ENCODE results near the gene PRKG1. TPM values are rescaled to one million over a fixed set of nuclear protein-coding genes. Genes with fewer than 3 reads are reported as not detected.

Gene PRKG1
- total RNA-seq, 1 donor from 2014 or later: 22.8 TPM

DNA sequence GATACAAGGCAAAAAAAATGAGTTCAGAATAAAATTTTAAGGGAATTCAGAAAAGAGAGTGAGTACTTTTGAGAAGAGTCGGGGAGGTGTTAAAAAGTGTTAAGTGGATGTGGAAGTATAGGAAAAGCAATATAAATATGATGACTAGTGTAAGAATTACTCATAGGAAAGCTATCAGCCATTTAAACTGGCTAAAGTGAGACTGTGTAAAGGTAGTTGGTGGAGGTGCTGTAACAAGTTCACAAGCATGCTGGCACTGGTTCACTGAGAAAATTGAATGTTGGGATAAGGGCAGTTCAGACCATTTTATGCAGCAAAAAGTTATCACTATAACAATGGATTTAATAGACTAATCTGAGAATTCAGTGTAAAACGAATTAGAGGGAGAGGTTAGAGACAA is 1060.8 kb downstream of the PRKG1 start:
- Mint-ChIP-seq H3K36me3 (ENCODE audit: low read depth) (no peaks in the 10 kb centered on the region), H3K27ac (ENCODE audit: unreplicated experiment) (no peak overlapping the region), H3K4me3 (ENCODE audit: unreplicated experiment) (no peak overlapping the region), H3K4me1 (ENCODE audit: low read depth) (no peaks in the 10 kb centered on the region), H3K27me3 (ENCODE audit: low read depth) (no peaks in the 10 kb centered on the region), H3K9me3 (ENCODE audit: low read depth) (no peaks in the 10 kb centered on the region)
- no peak for DNase-seq (ENCODE audit: low spot score)
- TF ChIP-seq, protein P1, sequence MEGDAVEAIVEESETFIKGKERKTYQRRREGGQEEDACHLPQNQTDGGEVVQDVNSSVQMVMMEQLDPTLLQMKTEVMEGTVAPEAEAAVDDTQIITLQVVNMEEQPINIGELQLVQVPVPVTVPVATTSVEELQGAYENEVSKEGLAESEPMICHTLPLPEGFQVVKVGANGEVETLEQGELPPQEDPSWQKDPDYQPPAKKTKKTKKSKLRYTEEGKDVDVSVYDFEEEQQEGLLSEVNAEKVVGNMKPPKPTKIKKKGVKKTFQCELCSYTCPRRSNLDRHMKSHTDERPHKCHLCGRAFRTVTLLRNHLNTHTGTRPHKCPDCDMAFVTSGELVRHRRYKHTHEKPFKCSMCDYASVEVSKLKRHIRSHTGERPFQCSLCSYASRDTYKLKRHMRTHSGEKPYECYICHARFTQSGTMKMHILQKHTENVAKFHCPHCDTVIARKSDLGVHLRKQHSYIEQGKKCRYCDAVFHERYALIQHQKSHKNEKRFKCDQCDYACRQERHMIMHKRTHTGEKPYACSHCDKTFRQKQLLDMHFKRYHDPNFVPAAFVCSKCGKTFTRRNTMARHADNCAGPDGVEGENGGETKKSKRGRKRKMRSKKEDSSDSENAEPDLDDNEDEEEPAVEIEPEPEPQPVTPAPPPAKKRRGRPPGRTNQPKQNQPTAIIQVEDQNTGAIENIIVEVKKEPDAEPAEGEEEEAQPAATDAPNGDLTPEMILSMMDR (IDR thresholded peaks at IDR 0.05): no peak

DNA sequence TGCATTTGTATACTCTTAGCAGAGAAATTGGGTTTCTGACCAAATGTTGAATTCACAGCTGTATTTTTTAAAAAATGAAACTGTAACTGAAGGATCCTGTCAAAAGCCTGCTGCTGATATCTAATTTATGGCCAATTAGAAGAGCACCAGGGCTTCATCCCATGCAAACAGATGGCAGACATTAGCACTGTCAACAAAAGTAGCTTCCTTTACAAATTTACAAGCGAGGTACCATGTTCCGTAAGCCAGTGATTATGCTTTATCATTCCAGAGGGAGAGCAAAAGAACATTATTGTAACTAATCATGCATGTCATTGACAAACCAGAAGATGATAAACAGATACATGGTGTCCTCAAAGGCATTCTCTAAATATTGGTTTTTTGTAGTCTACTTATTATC is 1062.6 kb downstream of the PRKG1 start:
- no peak overlapping the region for H3K4me3 Mint-ChIP-seq (ENCODE audit: unreplicated experiment)
- H3K27me3 Mint-ChIP-seq (ENCODE audit: low read depth): no peaks in the 10 kb centered on the region
- no peaks in the 10 kb centered on the region for H3K9me3 Mint-ChIP-seq (ENCODE audit: low read depth)
- no peak for DNase-seq (ENCODE audit: low spot score)
- H3K27ac Mint-ChIP-seq (ENCODE audit: unreplicated experiment): no peak overlapping the region
- TF ChIP-seq, protein P1 (IDR thresholded peaks at IDR 0.05): no peak
- no peaks in the 10 kb centered on the region for H3K4me1 Mint-ChIP-seq (ENCODE audit: low read depth)
- no peaks in the 10 kb centered on the region for H3K36me3 Mint-ChIP-seq (ENCODE audit: low read depth)

DNA sequence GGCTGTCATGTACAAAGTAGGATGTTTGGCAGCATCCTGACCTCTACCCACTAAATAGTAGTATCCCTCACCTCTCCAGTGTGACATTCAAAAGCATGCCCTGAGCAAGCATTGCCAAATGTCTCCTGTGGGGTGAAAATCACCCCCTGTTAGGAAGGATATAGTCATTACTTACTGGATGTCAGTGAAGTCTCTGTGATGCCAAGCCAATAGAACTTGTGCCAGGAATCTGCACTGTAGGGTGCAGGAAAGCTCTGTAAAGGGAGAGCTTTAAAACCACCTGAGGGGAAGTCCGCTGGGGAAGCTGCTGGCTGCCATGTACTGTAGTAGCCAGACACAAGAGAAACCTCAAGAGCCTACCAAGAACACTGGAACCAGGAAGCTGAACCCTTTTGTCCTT is 1069.1 kb downstream of the PRKG1 start:
- TF ChIP-seq, protein P1 (IDR thresholded peaks at IDR 0.05): no peak
- Mint-ChIP-seq H3K36me3 (ENCODE audit: low read depth) (no peaks in the 10 kb centered on the region), H3K4me1 (ENCODE audit: low read depth) (peaks cover 8% of the 10 kb centered on the region), H3K27me3 (ENCODE audit: low read depth) (no peaks in the 10 kb centered on the region), H3K9me3 (ENCODE audit: low read depth) (no peaks in the 10 kb centered on the region), H3K4me3 (ENCODE audit: unreplicated experiment) (no peak overlapping the region), H3K27ac (ENCODE audit: unreplicated experiment) (no peak overlapping the region)
- no peak for DNase-seq (ENCODE audit: low spot score)

DNA sequence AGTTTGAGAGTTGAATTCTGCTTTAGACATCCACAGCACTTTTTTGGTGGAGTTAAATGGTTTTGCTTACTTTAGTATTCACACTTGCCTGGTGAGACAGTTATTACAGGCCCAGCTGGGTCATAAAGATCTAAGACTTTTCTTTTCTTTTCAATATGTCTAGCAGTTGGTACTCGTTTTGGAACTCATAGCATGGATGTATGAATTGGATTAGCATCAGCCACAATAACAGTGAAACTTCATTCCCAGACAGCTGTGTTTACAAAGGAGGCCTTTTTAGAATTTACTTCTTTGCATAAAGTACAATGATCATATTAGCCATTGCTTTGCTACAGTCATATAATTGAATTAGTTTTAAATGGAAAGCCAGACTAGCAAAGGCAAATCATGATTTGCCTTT is 1071.3 kb downstream of the PRKG1 start:
- Mint-ChIP-seq H3K27ac (ENCODE audit: unreplicated experiment) (no peak overlapping the region), H3K4me1 (ENCODE audit: low read depth) (peaks cover 8% of the 10 kb centered on the region), H3K4me3 (ENCODE audit: unreplicated experiment) (no peak overlapping the region), H3K9me3 (ENCODE audit: low read depth) (no peaks in the 10 kb centered on the region), H3K27me3 (ENCODE audit: low read depth) (no peaks in the 10 kb centered on the region), H3K36me3 (ENCODE audit: low read depth) (no peaks in the 10 kb centered on the region)
- TF ChIP-seq, protein P1 (IDR thresholded peaks at IDR 0.05): no peak
- DNase-seq (ENCODE audit: low spot score): no peak

DNA sequence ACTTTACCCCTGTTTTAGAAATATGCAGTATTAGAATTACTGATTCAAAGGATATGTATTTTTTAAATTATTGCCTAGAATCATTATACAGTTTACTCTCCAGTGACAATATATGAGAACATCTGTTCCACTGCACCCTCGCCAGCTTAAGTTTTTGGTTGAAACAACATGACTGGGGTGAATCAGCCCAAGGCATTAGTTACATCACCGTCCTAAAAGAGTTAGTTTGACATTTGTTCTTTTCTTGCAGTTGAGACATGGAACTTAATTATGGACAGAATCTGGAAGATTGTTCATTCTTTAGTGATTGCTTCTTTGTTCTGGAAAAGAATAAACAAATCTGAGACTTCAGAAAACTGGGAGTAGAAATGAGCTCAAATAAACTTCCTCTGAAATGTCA is 1072.5 kb downstream of the PRKG1 start:
- DNase-seq (ENCODE audit: low spot score): no peak
- no peak overlapping the region for H3K27ac Mint-ChIP-seq (ENCODE audit: unreplicated experiment)
- H3K27me3 Mint-ChIP-seq (ENCODE audit: low read depth): no peaks in the 10 kb centered on the region
- no peaks in the 10 kb centered on the region for H3K9me3 Mint-ChIP-seq (ENCODE audit: low read depth)
- no peak overlapping the region for H3K4me3 Mint-ChIP-seq (ENCODE audit: unreplicated experiment)
- TF ChIP-seq, protein P1 (IDR thresholded peaks at IDR 0.05): no peak
- H3K4me1 Mint-ChIP-seq (ENCODE audit: low read depth): peaks cover 8% of the 10 kb centered on the region
- H3K36me3 Mint-ChIP-seq (ENCODE audit: low read depth): no peaks in the 10 kb centered on the region

Measured in chondrocyte (in vitro differentiated cells).